Prostate gland (tissue), 2 donors: ENCODE measurements around the gene PAIP2B. TPM values are rescaled to one million over a fixed set of nuclear protein-coding genes. Genes with fewer than 3 reads are reported as not detected.

ENCODE experiments used
- DNase-seq: peaks from one replicate; pipeline ENCODE4 v3.0.0-alpha.2; 2019; ENCODE audit warnings: low spot score
- H3K27ac ChIP-seq, 2 donors: fragments of 200-600 bp; sonication (generic); 2 replicates each; pipeline ENCODE4 v1.5.1; 2017 to 2019
- H3K27me3 ChIP-seq: fragments of 200-600 bp; sonication (generic); replicated peaks from 2 replicates; pipeline ENCODE4 v1.5.1; 2019; ENCODE audit not compliant: insufficient read depth
- H3K36me3 ChIP-seq, 2 donors: fragments of 200-600 bp; sonication (generic); 1 replicate in 1 of 2; 2 replicates in 1 of 2; pipeline versions ENCODE4 v1.5.1 to v1.8.1; 2017 to 2019
- H3K4me1 ChIP-seq: fragments of 200-600 bp; sonication (generic); replicated peaks from 2 replicates; pipeline ENCODE4 v1.5.1; 2019
- H3K4me3 ChIP-seq, 2 donors: fragments of 200-600 bp; sonication (generic); 2 replicates each; pipeline ENCODE4 v1.5.1; 2017 to 2019
- H3K9me3 ChIP-seq: fragments of 200-600 bp; sonication (generic); 2 replicates; pipeline ENCODE4 v1.5.1; 2017
- CTCF ChIP-seq, 4 experiments: fragments of 200-600 bp in 2 of 4; fragments of 450-650 bp in 2 of 4; sonication (generic) in 2 of 4; IDR thresholded peaks; 1 replicate in 3 of 4; 2 replicates in 1 of 4; pipeline ENCODE4 v1.5.1; 2016 to 2019; ENCODE audit warnings: antibody characterized with exemption in 4 of 4, mild to moderate bottlenecking in 2 of 4, moderate library complexity in 2 of 4
- POLR2A ChIP-seq: fragments of 450-650 bp; IDR thresholded peaks from one replicate; pipeline ENCODE4 v1.6.1; 2016; ENCODE audit warnings: antibody characterized with exemption, mild to moderate bottlenecking
- POLR2AphosphoS5 ChIP-seq: sonication (generic); formaldehyde crosslinking; IDR thresholded peaks from one replicate; pipeline ENCODE4 v1.6.1; 2017; ENCODE audit warnings: antibody characterized with exemption
- WGBS: methylation state at CpG from one replicate; pipeline ENCODE4 v1.1.5; 2018; 5-methylcytosine and 5-hydroxymethylcytosine counted together
- intact Hi-C: fragments of 100-400 bp; cut with DNase I; formaldehyde crosslinking; loops from one replicate; pipeline ENCODE4 v1.14.2; 2022
- small RNA-seq, 2 donors: library from RNA; depleted of rRNA; stranded (forward); fragments of <200 nt; gene quantifications; one replicate each; pipeline ENCODE3, GENCODE V24; 2016
- total RNA-seq, 2 donors: library from RNA; depleted of rRNA; stranded (reverse); fragments of >200 nt; gene quantifications; one replicate each; pipeline ENCODE4 v1.1.0, GENCODE V29; 2016

Gene PAIP2B
- total RNA-seq, 2 donors from 2014 or later: 5.9 to 12.8 TPM

DNA sequence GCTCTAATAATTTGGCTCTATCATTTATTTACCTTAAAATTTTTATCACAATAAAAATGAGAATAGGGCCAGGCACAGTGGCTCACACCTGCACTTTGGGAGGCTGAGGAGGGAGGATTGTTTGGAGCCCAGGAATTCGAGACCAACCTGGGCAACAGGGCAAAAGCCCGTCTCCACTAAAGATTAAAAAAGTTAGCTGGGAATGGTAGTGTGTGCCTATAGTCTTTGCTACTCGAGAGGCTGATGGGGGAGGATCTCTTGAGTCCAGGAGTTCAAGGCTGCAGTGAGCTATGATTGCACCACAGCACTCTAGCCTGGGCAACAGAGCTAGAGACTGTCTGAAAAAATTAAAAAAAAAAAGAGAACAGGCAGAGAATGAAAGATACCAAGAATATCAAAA, 90.7 kb downstream of the PAIP2B start:
- Histone ChIP-seq H3K36me3 (peaks cover 7 to 16% of the 10 kb centered on the region in 2 donors), H3K4me1 (no peaks in the 10 kb centered on the region)
- DNase-seq: no peak

GRCh38 chr2:71133603-71134002, 93.3 kb downstream of the PAIP2B start:
- intact Hi-C loops: loop anchor here (5.0 kb wide), 1 partner anchor 66 kb away; the partner anchor contains the start of gene NAGK
- no peak for DNase-seq
- Histone ChIP-seq H3K27ac (no peak overlapping the region), H3K27me3 (no peaks in the 10 kb centered on the region), H3K36me3 (peaks cover 0 to 9% of the 10 kb centered on the region in 2 donors), H3K9me3 (no peaks in the 10 kb centered on the region), H3K4me3 (no peak overlapping the region), H3K4me1 (no peaks in the 10 kb centered on the region)
- no peak for TF ChIP-seq POLR2AphosphoS5

More for the DNA sequence above, 90.7 kb downstream of the PAIP2B start:
- no peak overlapping the region for H3K4me3 ChIP-seq
- intact Hi-C loops: no loop called here
- 77% methylated on average over 3 of the region's 3 CpGs for WGBS
- TF ChIP-seq CTCF (IDR thresholded peaks at IDR 0.05) (no peak), POLR2AphosphoS5 (no peak), POLR2A (no peak)
- no peaks in the 10 kb centered on the region for H3K9me3 ChIP-seq
- H3K27me3 ChIP-seq: no peaks in the 10 kb centered on the region
- H3K27ac ChIP-seq: no peak overlapping the region

Small RNA genes within 50 kb of the gene (small RNA-seq; reads per million reads assigned to genes)
- gene AC007881.1: 0 reads per million in 2 donors

Other genes with a start within 250 kb of the PAIP2B start
- gene ANKRD53, start 248.5 kb downstream of the PAIP2B start, total RNA-seq: under 1 TPM; 0.36 to 0.74 TPM
- 10 to 100 TPM; 41.4 to 45.2 TPM for gene TEX261, start 232.2 kb downstream of the PAIP2B start, total RNA-seq
- 10 to 100 TPM; 56.4 to 58.5 TPM for gene NAGK, start 158.5 kb downstream of the PAIP2B start, total RNA-seq
- gene MCEE, start 96.9 kb downstream of the PAIP2B start, total RNA-seq: 10 to 100 TPM; 18.2 to 41.4 TPM
- 10 to 100 TPM; 20.2 to 25.9 TPM for gene MPHOSPH10, start 96.5 kb downstream of the PAIP2B start, total RNA-seq
- 100 to 1,000 TPM; 137 to 164 TPM for gene ZNF638, start 104.7 kb upstream of the PAIP2B start, total RNA-seq
- gene DYSF, start 226.5 kb upstream of the PAIP2B start, total RNA-seq: 1 to 10 TPM; 5.9 to 9.4 TPM